HG02884 (cell line): ENCODE data around the gene NIPAL3.
"Not testable (repeated sequence)": the region's sequence is repeated elsewhere in the genome, so short reads cannot be mapped to it uniquely, and the experiment has no call there.

ENCODE experiments used
- ATAC-seq: cut with Tn5 transposase; IDR thresholded peaks from one replicate; pipeline ENCODE4 v1.9.1; 2021; ENCODE audit warnings: mild to moderate bottlenecking, moderate library complexity; ENCODE audit not compliant: unreplicated experiment

NIPAL3 gene

GRCh38 chr1:24513706-24514105 is 98.1 kb downstream of the NIPAL3 start:
- no peak for ATAC-seq

- ATAC-seq = no peak
Measured at GRCh38 chr1:24514946-24515345, 99.3 kb downstream of the NIPAL3 start.

GRCh38 chr1:24515671-24516209 is 100.1 kb downstream of the NIPAL3 start:
- not testable (repeated sequence) for ATAC-seq

- ATAC-seq = no peak
Measured at GRCh38 chr1:24516506-24516905, 100.9 kb downstream of the NIPAL3 start.

GRCh38 chr1:24517898-24518297 is 102.3 kb downstream of the NIPAL3 start:
- ATAC-seq = no peak

GRCh38 chr1:24520282-24520681 is 104.7 kb downstream of the NIPAL3 start:
- ATAC-seq = not testable (repeated sequence)
